HCT116 (cell line): ENCODE results near the gene TTLL11. TPM values are rescaled to one million over a fixed set of nuclear protein-coding genes. Genes with fewer than 3 reads are reported as not detected.

Experiments used
- ATAC-seq: fragments of 200-7000 bp; cut with Tn5 transposase; 2 replicates; pipeline ENCODE4 v1.9.1; 2020; ENCODE audit warnings: mild to moderate bottlenecking, moderate library complexity
- BruUV-seq: library from RNA; stranded (reverse); fragments of 400-500 nt; replicated peaks from 2 replicates; lab custom pipeline; 2021; lab: Mats Ljungman, UMichigan
- CTCF ChIA-PET: fragments of 300-600 bp; sonication (Branson Sonifier 250); formaldehyde crosslinking; loops from one replicate; lab custom pipeline; 2021; ENCODE audit warnings: antibody characterized with exemption; lab: Charles Lee
- POLR2A ChIA-PET: fragments of 300-600, 350-600 bp; sonication (Branson Sonifier 250); formaldehyde crosslinking; loops from one replicate; lab custom pipeline; 2021; ENCODE audit warnings: antibody characterized with exemption; lab: Charles Lee
- RAD21 ChIA-PET, 2 experiments: fragments of 300-600 bp; sonication (Branson Sonifier 250); formaldehyde crosslinking; loops; one replicate each; lab custom pipeline; 2023; ENCODE audit warnings: low total read pairs in 2 of 2; ENCODE audit not compliant: uncharacterized antibody in 2 of 2, unreplicated experiment in 2 of 2, low non-redundant PET in 1 of 2; lab: Charles Lee
- DNase-seq: peaks from one replicate; pipeline ENCODE4 v3.0.0-alpha.2; 2010; ENCODE audit warnings: low read depth, low spot score
- H2AFZ ChIP-seq: fragments of 200-600 bp; shearing (Covaris generic), sonication (generic); 2 replicates; pipeline ENCODE4 v1.6.1; 2017; ENCODE audit warnings: low read depth, mixed run types, mixed read lengths, antibody characterized with exemption, low read length; ENCODE audit not compliant: poor library complexity, severe bottlenecking
- H3K27ac ChIP-seq: 2 replicates; pipeline ENCODE4 v1.5.1; 2012; ENCODE audit warnings: low read depth, low read length
- H3K27me3 ChIP-seq: fragments of 200-600 bp; sonication (generic); 2 replicates; pipeline ENCODE4 v1.6.1; 2016; ENCODE audit warnings: mixed run types, low read length, mixed read lengths; ENCODE audit not compliant: insufficient read depth
- H3K36me3 ChIP-seq, 2 experiments: fragments of 200-500 bp in 1 of 2; fragments of 200-600 bp in 1 of 2; sonication (Bioruptor generic) in 1 of 2; sonication (generic) in 1 of 2; 2 replicates each; pipeline versions ENCODE4 v1.5.1 to v1.6.1; 2014 to 2016; ENCODE audit warnings: low read length in 2 of 2, inconsistent platforms in 1 of 2, mixed read lengths in 1 of 2, mixed run types in 1 of 2; ENCODE audit not compliant: insufficient read depth in 2 of 2, control insufficient read depth in 1 of 2
- H3K4me1 ChIP-seq, 2 experiments: fragments of 200-600 bp in 1 of 2; sonication (generic) in 1 of 2; 2 replicates each; pipeline versions ENCODE4 v1.5.1 to v1.6.1; 2012 to 2017; ENCODE audit warnings: low read length in 2 of 2, inconsistent platforms in 1 of 2, mild to moderate bottlenecking in 1 of 2, mixed read lengths in 1 of 2, mixed run types in 1 of 2, moderate library complexity in 1 of 2; ENCODE audit not compliant: insufficient read depth in 2 of 2, control insufficient read depth in 1 of 2
- H3K4me2 ChIP-seq: fragments of 200-600 bp; sonication (generic); 2 replicates; pipeline ENCODE4 v1.6.1; 2017; ENCODE audit warnings: mixed run types, low read length, mixed read lengths
- H3K4me3 ChIP-seq, 2 experiments: fragments of 200-600 bp in 1 of 2; sonication (generic) in 1 of 2; replicated peaks in 1 of 2; 2 replicates each; pipeline ENCODE4 v1.5.1; 2011 to 2016; ENCODE audit warnings: low read length in 2 of 2, control low read depth in 1 of 2, low read depth in 1 of 2, mild to moderate bottlenecking in 1 of 2, mixed read lengths in 1 of 2, mixed run types in 1 of 2
- H3K79me2 ChIP-seq: fragments of 200-600 bp; sonication (generic); 2 replicates; pipeline ENCODE4 v1.6.1; 2017; ENCODE audit warnings: mild to moderate bottlenecking, mixed run types, low read length, moderate library complexity, mixed read lengths; ENCODE audit not compliant: insufficient read depth
- H3K9ac ChIP-seq: fragments of 200-600 bp; sonication (generic); 2 replicates; pipeline ENCODE4 v1.6.1; 2016; ENCODE audit warnings: low read length, mixed read lengths
- H3K9me2 ChIP-seq: fragments of 200-600 bp; sonication (generic), shearing (Covaris generic); 2 replicates; pipeline ENCODE4 v1.6.1; 2017; ENCODE audit warnings: mixed run types, mild to moderate bottlenecking, moderate library complexity; ENCODE audit not compliant: insufficient read depth
- H3K9me3 ChIP-seq, 2 experiments: fragments of 200-500 bp in 1 of 2; fragments of 200-600 bp in 1 of 2; sonication (Bioruptor generic) in 1 of 2; sonication (generic) in 1 of 2; 2 replicates each; pipeline ENCODE4 v1.6.1; 2014 to 2017; ENCODE audit warnings: low read length in 2 of 2, mixed read lengths in 2 of 2, inconsistent platforms in 1 of 2, low read depth in 1 of 2, mild to moderate bottlenecking in 1 of 2, mixed run types in 1 of 2, moderate library complexity in 1 of 2; ENCODE audit not compliant: control insufficient read depth in 1 of 2, insufficient read depth in 1 of 2
- H4K20me1 ChIP-seq: fragments of 200-600 bp; sonication (generic), shearing (Covaris generic); 2 replicates; pipeline ENCODE4 v1.6.1; 2017; ENCODE audit warnings: mixed run types, mild to moderate bottlenecking, moderate library complexity; ENCODE audit not compliant: insufficient read depth
- ATF3 ChIP-seq: IDR thresholded peaks from 2 replicates; pipeline ENCODE4 v1.6.1; 2012
- CBX3 ChIP-seq: IDR thresholded peaks from 2 replicates; pipeline ENCODE4 v1.6.1; 2012; ENCODE audit warnings: low read depth
- CEBPB ChIP-seq: IDR thresholded peaks from 2 replicates; pipeline ENCODE4 v1.6.1; 2012; ENCODE audit warnings: low read depth
- EGR1 ChIP-seq: IDR thresholded peaks from 2 replicates; pipeline ENCODE4 v1.6.1; 2012; ENCODE audit warnings: low read depth
- ELF1 ChIP-seq: IDR thresholded peaks from 2 replicates; pipeline ENCODE4 v1.6.1; 2012; ENCODE audit warnings: low read depth, borderline replicate concordance
- EZH2 ChIP-seq: fragments of 200-600 bp; sonication (generic); IDR thresholded peaks from 2 replicates; pipeline ENCODE4 v1.6.1; 2017; ENCODE audit warnings: antibody characterized with exemption, mixed run types
- EZH2phosphoT487 ChIP-seq: fragments of 200-600 bp; IDR thresholded peaks from 2 replicates; pipeline ENCODE4 v1.6.1; 2018; ENCODE audit warnings: antibody characterized with exemption, borderline replicate concordance
- MAX ChIP-seq: IDR thresholded peaks from 2 replicates; pipeline ENCODE4 v1.6.1; 2012
- POLR2AphosphoS5 ChIP-seq: IDR thresholded peaks from 2 replicates; pipeline ENCODE4 v1.6.1; 2011; ENCODE audit warnings: mild to moderate bottlenecking, low read depth, low read length, moderate library complexity
- RAD21 ChIP-seq: IDR thresholded peaks from 2 replicates; pipeline ENCODE4 v1.6.1; 2012; ENCODE audit warnings: low read depth, mild to moderate bottlenecking
- SP1 ChIP-seq: IDR thresholded peaks from 2 replicates; pipeline ENCODE4 v1.6.1; 2012; ENCODE audit warnings: low read depth
- SRF ChIP-seq: IDR thresholded peaks from 2 replicates; pipeline ENCODE4 v1.6.1; 2012; ENCODE audit warnings: low read depth
- TCF7L2 ChIP-seq: IDR thresholded peaks from 2 replicates; pipeline ENCODE4 v1.7.0; 2011; ENCODE audit warnings: borderline replicate concordance, inconsistent platforms; ENCODE audit not compliant: insufficient read depth, insufficient read length; ENCODE audit errors: extremely low read depth
- YY1 ChIP-seq: IDR thresholded peaks from 2 replicates; pipeline ENCODE4 v1.6.1; 2011; ENCODE audit warnings: low read length, low read depth, moderate library complexity, mild to moderate bottlenecking; ENCODE audit not compliant: insufficient replicate concordance; ENCODE audit errors: extremely low read depth
- ZBTB33 ChIP-seq: IDR thresholded peaks from 2 replicates; pipeline ENCODE4 v1.6.1; 2011; ENCODE audit warnings: mild to moderate bottlenecking, low read length, moderate library complexity; ENCODE audit not compliant: insufficient replicate concordance; ENCODE audit errors: extremely low read depth
- intact Hi-C: fragments of 100-400 bp; cut with micrococcal nuclease; formaldehyde crosslinking; loops from 2 replicates; pipeline ENCODE4 v1.10.0; 2022
- total RNA-seq: library from RNA; stranded (reverse); gene quantifications from one replicate; pipeline ENCODE4 v1.2.1, GENCODE V29; 2021; ENCODE audit not compliant: unreplicated experiment

TTLL11 gene
- total RNA-seq, 1 experiment from 2014 or later: 2.2 TPM

GRCh38 chr9:121783111-121783510 is 310.0 kb downstream of the TTLL11 start:
- no TSS peak for BruUV-seq
- DNase-seq: no peak
- RAD21 ChIA-PET: no interaction called here
- H3K4me1 ChIP-seq: no peaks in the 10 kb centered on the region
- no peak overlapping the region for H2AFZ ChIP-seq
- H4K20me1 ChIP-seq: no peaks in the 10 kb centered on the region
- no peak overlapping the region for H3K27ac ChIP-seq
- CTCF ChIA-PET: no interaction called here
- H3K79me2 ChIP-seq: no peaks in the 10 kb centered on the region
- H3K4me2 ChIP-seq: no peak overlapping the region
- TF ChIP-seq CBX3: no peak
- TF ChIP-seq, all 23 proteins: peak for 0
- H3K9me2 ChIP-seq: no peaks in the 10 kb centered on the region
- ATAC-seq: no peak
- intact Hi-C loops: no loop called here
- no peaks in the 10 kb centered on the region; a peak in 1 of 4 replicates for H3K36me3 ChIP-seq
- no peak overlapping the region for H3K9ac ChIP-seq
- H3K9me3 ChIP-seq: no peaks in the 10 kb centered on the region
- no peak overlapping the region for H3K4me3 ChIP-seq
- POLR2A ChIA-PET: no interaction called here
- no peaks in the 10 kb centered on the region for H3K27me3 ChIP-seq

GRCh38 chr9:121782514-121783110 is 310.5 kb downstream of the TTLL11 start:
- Histone ChIP-seq H2AFZ (no peak overlapping the region), H3K9me2 (no peaks in the 10 kb centered on the region), H3K36me3 (no peaks in the 10 kb centered on the region; a peak in 2 of 4 replicates), H3K9ac (no peak overlapping the region), H3K4me3 (no peak overlapping the region), H3K4me1 (no peaks in the 10 kb centered on the region), H3K27me3 (no peaks in the 10 kb centered on the region), H3K27ac (no peak overlapping the region), H4K20me1 (no peaks in the 10 kb centered on the region), H3K4me2 (no peak overlapping the region), H3K79me2 (no peaks in the 10 kb centered on the region), H3K9me3 (no peaks in the 10 kb centered on the region)
- ChIA-PET CTCF (no interaction called here), POLR2A (no interaction called here), RAD21 (no interaction called here)
- DNase-seq: no peak
- ATAC-seq: 0 out of 2 replicates have a peak, but pooled peaks have one; percentile 9
- TF ChIP-seq YY1 (no peak), MAX (no peak), ZBTB33 (no peak), ELF1 (no peak), CEBPB (no peak), EZH2phosphoT487 (no peak), TCF7L2 (no peak), SP1 (no peak), CBX3 (no peak), ATF3 (no peak), EZH2 (no peak), RAD21 (no peak), POLR2AphosphoS5 (no peak), EGR1 (no peak), SRF (no peak)
- no TSS peak for BruUV-seq
- intact Hi-C loops: no loop called here
